H9 (cell line): Measurements from ENCODE around the gene ALAD. TPM values are rescaled to one million over a fixed set of nuclear protein-coding genes. Genes with fewer than 3 reads are reported as not detected.

ENCODE experiments used
- DNase-seq: peaks from one replicate; pipeline ENCODE4 v3.0.0-alpha.2; 2017
- H2AFZ ChIP-seq: one replicate; pipeline ENCODE4 v1.6.1; 2013; ENCODE audit warnings: mild to moderate bottlenecking, low read length, control low read depth, moderate library complexity
- H2AK5ac ChIP-seq: 2 replicates; pipeline ENCODE4 v1.6.1; 2013; ENCODE audit warnings: low read length, control low read depth, mixed read lengths; ENCODE audit not compliant: insufficient read length
- H2BK120ac ChIP-seq: one replicate; pipeline ENCODE4 v1.6.1; 2013; ENCODE audit warnings: low read depth, mild to moderate bottlenecking, low read length, control low read depth, inconsistent platforms; ENCODE audit not compliant: poor library complexity, severe bottlenecking
- H2BK12ac ChIP-seq: 2 replicates; pipeline ENCODE4 v1.6.1; 2013; ENCODE audit warnings: low read length, control low read depth, mixed read lengths, low read depth; ENCODE audit not compliant: insufficient read length
- H2BK15ac ChIP-seq: 2 replicates; pipeline ENCODE4 v1.6.1; 2013; ENCODE audit warnings: low read depth, low read length, control low read depth
- H2BK20ac ChIP-seq: one replicate; pipeline ENCODE4 v1.6.1; 2013; ENCODE audit warnings: low read depth, mild to moderate bottlenecking, low read length, control low read depth, inconsistent platforms; ENCODE audit not compliant: poor library complexity, severe bottlenecking
- H2BK5ac ChIP-seq: 2 replicates; pipeline ENCODE4 v1.6.1; 2013; ENCODE audit warnings: low read length, control low read depth, mixed read lengths; ENCODE audit not compliant: insufficient read length
- H3K14ac ChIP-seq: 2 replicates; pipeline ENCODE4 v1.6.1; 2013; ENCODE audit warnings: low read length, control low read depth; ENCODE audit not compliant: insufficient read depth
- H3K18ac ChIP-seq: 2 replicates; pipeline ENCODE4 v1.6.1; 2013; ENCODE audit warnings: low read depth, mild to moderate bottlenecking, mixed read lengths, low read length, control low read depth; ENCODE audit not compliant: insufficient read length
- H3K23ac ChIP-seq: 2 replicates; pipeline ENCODE4 v1.6.1; 2013; ENCODE audit warnings: low read length, control low read depth, mixed read lengths, low read depth; ENCODE audit not compliant: insufficient read length
- H3K23me2 ChIP-seq: 2 replicates; pipeline ENCODE4 v1.6.1; 2013; ENCODE audit warnings: low read depth, mild to moderate bottlenecking, mixed read lengths, low read length, control low read depth; ENCODE audit not compliant: insufficient read length, poor library complexity, severe bottlenecking
- H3K27ac ChIP-seq: 2 replicates; pipeline ENCODE4 v1.5.1; 2013; ENCODE audit warnings: low read length, control low read depth, mixed read lengths, low read depth; ENCODE audit not compliant: insufficient read length
- H3K27me3 ChIP-seq: 2 replicates; pipeline ENCODE4 v1.6.1; 2013; ENCODE audit warnings: low read length, control low read depth, inconsistent platforms; ENCODE audit not compliant: insufficient read depth
- H3K4ac ChIP-seq: 2 replicates; pipeline ENCODE4 v1.6.1; 2013; ENCODE audit warnings: low read depth, mild to moderate bottlenecking, control low read depth, inconsistent platforms, low read length, moderate library complexity
- H3K4me1 ChIP-seq: 2 replicates; pipeline ENCODE4 v1.6.1; 2013; ENCODE audit warnings: low read length, control low read depth, inconsistent platforms; ENCODE audit not compliant: insufficient read depth
- H3K4me2 ChIP-seq: 2 replicates; pipeline ENCODE4 v1.6.1; 2013; ENCODE audit warnings: low read length, control low read depth, mixed read lengths; ENCODE audit not compliant: insufficient read length, insufficient read depth
- H3K56ac ChIP-seq: 2 replicates; pipeline ENCODE4 v1.6.1; 2013; ENCODE audit warnings: low read depth, mild to moderate bottlenecking, mixed read lengths, low read length, control low read depth; ENCODE audit not compliant: insufficient read length
- H3K79me1 ChIP-seq: 2 replicates; pipeline ENCODE4 v1.6.1; 2013; ENCODE audit warnings: low read depth, mild to moderate bottlenecking, moderate library complexity, low read length, control low read depth, inconsistent platforms; ENCODE audit not compliant: insufficient read depth, poor library complexity, severe bottlenecking
- H3K79me2 ChIP-seq: 2 replicates; pipeline ENCODE4 v1.6.1; 2013; ENCODE audit warnings: low read length, control low read depth, inconsistent platforms; ENCODE audit not compliant: insufficient read depth
- H3K9ac ChIP-seq: 2 replicates; pipeline ENCODE4 v1.6.1; 2013; ENCODE audit warnings: low read length, control low read depth, mixed read lengths; ENCODE audit not compliant: insufficient read length; ENCODE audit errors: extremely low read depth
- H3K9me3 ChIP-seq: one replicate; pipeline ENCODE4 v1.6.1; 2013; ENCODE audit warnings: low read depth, low read length, inconsistent platforms; ENCODE audit not compliant: control insufficient read depth
- H3T11ph ChIP-seq: one replicate; pipeline ENCODE4 v1.6.1; 2013; ENCODE audit warnings: mild to moderate bottlenecking, low read length, control low read depth, inconsistent platforms
- H4K20me1 ChIP-seq: one replicate; pipeline ENCODE4 v1.6.1; 2013; ENCODE audit not compliant: control insufficient read depth, insufficient read length, insufficient read depth
- H4K5ac ChIP-seq: 2 replicates; pipeline ENCODE4 v1.6.1; 2013; ENCODE audit warnings: low read depth, mild to moderate bottlenecking, mixed read lengths, low read length, control low read depth; ENCODE audit not compliant: insufficient read length
- H4K8ac ChIP-seq: replicated peaks from 2 replicates; pipeline ENCODE4 v1.6.1; 2013; ENCODE audit warnings: low read length, control low read depth, mixed read lengths, low read depth; ENCODE audit not compliant: insufficient read length
- H4K91ac ChIP-seq: 2 replicates; pipeline ENCODE4 v1.6.1; 2013; ENCODE audit warnings: low read depth, mild to moderate bottlenecking, moderate library complexity, mixed read lengths, low read length, control low read depth; ENCODE audit not compliant: insufficient read length
- H3K27ac Mint-ChIP-seq, 3 experiments: 2 replicates in 2 of 3; 3 replicates in 1 of 3; pipeline ENCODE4 v1.8.0; 2020 to 2021; ENCODE audit warnings: mixed read lengths in 3 of 3, mild to moderate bottlenecking in 1 of 3, moderate library complexity in 1 of 3
- H3K27me3 Mint-ChIP-seq: 2 replicates; pipeline ENCODE4 v1.8.0; 2021; ENCODE audit warnings: low read depth, mild to moderate bottlenecking, moderate library complexity, mixed read lengths
- H3K36me3 Mint-ChIP-seq, 3 experiments: 2 replicates in 2 of 3; 3 replicates in 1 of 3; pipeline ENCODE4 v1.8.0; 2020 to 2021; ENCODE audit warnings: low read depth in 3 of 3, mixed read lengths in 3 of 3; ENCODE audit not compliant: insufficient read depth in 1 of 3
- H3K4me1 Mint-ChIP-seq, 2 experiments: 2 replicates each; pipeline ENCODE4 v1.8.0; 2020; ENCODE audit warnings: mixed read lengths in 2 of 2
- H3K4me3 Mint-ChIP-seq, 2 experiments: 2 replicates in 1 of 2; 3 replicates in 1 of 2; pipeline ENCODE4 v1.8.0; 2020 to 2021; ENCODE audit warnings: mild to moderate bottlenecking in 2 of 2, mixed read lengths in 2 of 2, moderate library complexity in 1 of 2
- H3K9me3 Mint-ChIP-seq, 2 experiments: 2 replicates in 1 of 2; 3 replicates in 1 of 2; pipeline ENCODE4 v1.8.0; 2020; ENCODE audit warnings: mild to moderate bottlenecking in 2 of 2, mixed read lengths in 2 of 2, moderate library complexity in 1 of 2
- WGBS: extraction: QIAGEN DNeasy Blood & Tissue Kit; methylation state at CpG from one replicate; pipeline ENCODE4 v1.1.7; 2013; ENCODE audit warnings: missing lambda C conversion rate, low lambda C conversion rate, mixed read lengths; ENCODE audit not compliant: insufficient read length; ENCODE audit errors: extremely low coverage; 5-methylcytosine and 5-hydroxymethylcytosine counted together
- total RNA-seq: library from RNA; stranded (reverse); gene quantifications from 2 replicates; pipeline ENCODE4 v1.2.1, GENCODE V29; 2021
- TF ChIP-seq, protein P1 (sequence below): fragments of 200-600 bp; sonication (generic); conservative IDR thresholded peaks from 3 replicates; pipeline ENCODE4 v1.8.0; 2021; ENCODE audit warnings: antibody characterized with exemption, mild to moderate bottlenecking

ALAD gene
- total RNA-seq, 1 experiment from 2014 or later: 13.2 TPM

DNA sequence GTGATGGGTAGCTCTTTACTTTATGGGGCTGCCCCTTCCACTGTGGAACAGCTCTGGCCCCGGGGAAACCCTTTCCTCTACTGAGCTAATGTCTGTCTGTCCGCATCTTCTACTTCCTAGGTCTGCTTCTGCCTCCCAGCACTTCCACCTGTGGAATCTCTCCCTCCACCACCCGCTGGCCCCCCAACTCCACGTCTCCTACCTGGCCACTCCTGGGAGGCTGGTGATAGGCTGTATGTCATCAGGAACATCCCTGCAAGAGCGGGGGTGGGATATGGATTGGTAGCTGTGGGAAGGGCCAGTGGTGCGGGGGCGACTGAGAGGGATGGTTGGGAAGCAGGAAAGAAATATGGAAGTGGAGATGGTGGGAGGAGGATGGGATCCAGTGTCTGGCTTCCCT lies 9.2 kb downstream of the ALAD start:
- no peak overlapping the region for H3K18ac ChIP-seq
- WGBS: no CpG with 5 or more reads among the region's 7 CpGs
- H2BK20ac ChIP-seq: no peak overlapping the region
- no peak overlapping the region for H2BK5ac ChIP-seq
- no peaks in the 10 kb centered on the region for H3K9me3 Mint-ChIP-seq
- no peak overlapping the region for H2BK120ac ChIP-seq
- H3K27me3 ChIP-seq: no peaks in the 10 kb centered on the region
- no peak overlapping the region for H3K4ac ChIP-seq
- no peak overlapping the region for H3K27ac Mint-ChIP-seq
- DNase-seq: no peak
- H4K5ac ChIP-seq: no peak overlapping the region
- no peaks in the 10 kb centered on the region for H4K20me1 ChIP-seq
- no peak overlapping the region for H3K4me2 ChIP-seq
- no peak overlapping the region for H3K14ac ChIP-seq
- H4K91ac ChIP-seq: no peak overlapping the region
- H3K27me3 Mint-ChIP-seq: no peaks in the 10 kb centered on the region
- no peak overlapping the region for H3K9ac ChIP-seq
- H3K79me1 ChIP-seq: no peaks in the 10 kb centered on the region
- H2BK12ac ChIP-seq: no peak overlapping the region
- no peak overlapping the region for H3K4me3 Mint-ChIP-seq
- H3K79me2 ChIP-seq: no peaks in the 10 kb centered on the region
- no peak overlapping the region for H2BK15ac ChIP-seq
- H3K23me2 ChIP-seq: no peaks in the 10 kb centered on the region
- H2AK5ac ChIP-seq: no peak overlapping the region
- no peak overlapping the region for H4K8ac ChIP-seq
- H3K4me1 Mint-ChIP-seq: no peaks in the 10 kb centered on the region
- H3K27ac ChIP-seq: no peak overlapping the region
- TF ChIP-seq, protein P1, sequence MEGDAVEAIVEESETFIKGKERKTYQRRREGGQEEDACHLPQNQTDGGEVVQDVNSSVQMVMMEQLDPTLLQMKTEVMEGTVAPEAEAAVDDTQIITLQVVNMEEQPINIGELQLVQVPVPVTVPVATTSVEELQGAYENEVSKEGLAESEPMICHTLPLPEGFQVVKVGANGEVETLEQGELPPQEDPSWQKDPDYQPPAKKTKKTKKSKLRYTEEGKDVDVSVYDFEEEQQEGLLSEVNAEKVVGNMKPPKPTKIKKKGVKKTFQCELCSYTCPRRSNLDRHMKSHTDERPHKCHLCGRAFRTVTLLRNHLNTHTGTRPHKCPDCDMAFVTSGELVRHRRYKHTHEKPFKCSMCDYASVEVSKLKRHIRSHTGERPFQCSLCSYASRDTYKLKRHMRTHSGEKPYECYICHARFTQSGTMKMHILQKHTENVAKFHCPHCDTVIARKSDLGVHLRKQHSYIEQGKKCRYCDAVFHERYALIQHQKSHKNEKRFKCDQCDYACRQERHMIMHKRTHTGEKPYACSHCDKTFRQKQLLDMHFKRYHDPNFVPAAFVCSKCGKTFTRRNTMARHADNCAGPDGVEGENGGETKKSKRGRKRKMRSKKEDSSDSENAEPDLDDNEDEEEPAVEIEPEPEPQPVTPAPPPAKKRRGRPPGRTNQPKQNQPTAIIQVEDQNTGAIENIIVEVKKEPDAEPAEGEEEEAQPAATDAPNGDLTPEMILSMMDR: no peak
- H3K23ac ChIP-seq: no peak overlapping the region
- H3K4me1 ChIP-seq: no peaks in the 10 kb centered on the region
- H3K56ac ChIP-seq: no peak overlapping the region
- peaks cover 3 to 45% (median 36%) of the 10 kb centered on the region in 3 experiments; a peak in 5 of 7 replicates for H3K36me3 Mint-ChIP-seq
- H3K9me3 ChIP-seq: no peaks in the 10 kb centered on the region
- H3T11ph ChIP-seq: no peak overlapping the region
- no peak overlapping the region for H2AFZ ChIP-seq
